ENCODE measurements around the gene EVI5L. TPM values are rescaled to one million over a fixed set of nuclear protein-coding genes. Genes with fewer than 3 reads are reported as not detected.

EVI5L gene
- total RNA-seq, 2 donors from 2014 or later, result 7.8 to 10.4 TPM

- Mint-ChIP-seq H3K9me3 (no peaks in the 10 kb centered on the region), H3K36me3 (ENCODE audit: insufficient read depth in 2 of 2) (no peaks in the 10 kb centered on the region), H3K4me1 (ENCODE audit: low read depth) (peaks cover 11% of the 10 kb centered on the region), H3K27ac (no peak overlapping the region), H3K4me3 (peak overlapping the region; percentile 49 to 78), H3K27me3 (ENCODE audit: low read depth) (peaks cover 18% of the 10 kb centered on the region)
- DNase-seq, result no peak
- peak; percentile 18 to 32 for ATAC-seq (replicated peaks in 1 of 2)
Measured at GRCh38 chr19:7861619-7862412, 31.8 kb downstream of the EVI5L start.

GRCh38 chr19:7862413-7862951 is 32.5 kb downstream of the EVI5L start:
- peaks cover 11% of the 10 kb centered on the region for H3K4me1 Mint-ChIP-seq (ENCODE audit: low read depth)
- ATAC-seq (replicated peaks in 1 of 2) (peak; percentile 68 to 76), DNase-seq (peak; percentile 84 to 86)
- H3K9me3 Mint-ChIP-seq, result no peaks in the 10 kb centered on the region
- H3K27ac Mint-ChIP-seq, result no peak overlapping the region
- H3K27me3 Mint-ChIP-seq (ENCODE audit: low read depth), result peaks cover 24% of the 10 kb centered on the region
- H3K36me3 Mint-ChIP-seq (ENCODE audit: insufficient read depth in 2 of 2), result no peaks in the 10 kb centered on the region
- peak overlapping the region; percentile 49 to 78 for H3K4me3 Mint-ChIP-seq

GRCh38 chr19:7863157-7863970 is 33.3 kb downstream of the EVI5L start:
- Mint-ChIP-seq H3K36me3 (ENCODE audit: insufficient read depth in 2 of 2) (no peaks in the 10 kb centered on the region), H3K9me3 (no peaks in the 10 kb centered on the region), H3K27me3 (ENCODE audit: low read depth) (peaks cover 28% of the 10 kb centered on the region), H3K4me1 (ENCODE audit: low read depth) (peaks cover 12% of the 10 kb centered on the region), H3K27ac (no peak overlapping the region), H3K4me3 (peak overlapping the region in 1 of 2 donors; percentile 40)
- DNase-seq, result no peak
- ATAC-seq (replicated peaks in 1 of 2), result peak in 1 of 2 donors; percentile 10

GRCh38 chr19:7863971-7864689 is 34.1 kb downstream of the EVI5L start:
- ATAC-seq (replicated peaks in 1 of 2) (no peak), DNase-seq (no peak)
- peaks cover 28% of the 10 kb centered on the region for H3K27me3 Mint-ChIP-seq (ENCODE audit: low read depth)
- H3K27ac Mint-ChIP-seq, result no peak overlapping the region
- H3K9me3 Mint-ChIP-seq, result no peaks in the 10 kb centered on the region
- H3K4me3 Mint-ChIP-seq, result peak overlapping the region in 1 of 2 donors; percentile 40
- H3K4me1 Mint-ChIP-seq (ENCODE audit: low read depth), result peaks cover 18% of the 10 kb centered on the region
- no peaks in the 10 kb centered on the region for H3K36me3 Mint-ChIP-seq (ENCODE audit: insufficient read depth in 2 of 2)

GRCh38 chr19:7864690-7865074 is 34.7 kb downstream of the EVI5L start:
- no peak for DNase-seq
- Mint-ChIP-seq H3K36me3 (ENCODE audit: insufficient read depth in 2 of 2) (no peaks in the 10 kb centered on the region), H3K27me3 (ENCODE audit: low read depth) (peaks cover 28% of the 10 kb centered on the region), H3K4me1 (ENCODE audit: low read depth) (peaks cover 18% of the 10 kb centered on the region), H3K9me3 (no peaks in the 10 kb centered on the region), H3K27ac (no peak overlapping the region), H3K4me3 (no peak overlapping the region)
- no peak for ATAC-seq (replicated peaks in 1 of 2)

- Mint-ChIP-seq H3K4me1 (ENCODE audit: low read depth) (peaks cover 24% of the 10 kb centered on the region), H3K27ac (no peak overlapping the region), H3K36me3 (ENCODE audit: insufficient read depth in 2 of 2) (no peaks in the 10 kb centered on the region), H3K4me3 (peak overlapping the region; percentile 30 to 32), H3K9me3 (no peaks in the 10 kb centered on the region), H3K27me3 (ENCODE audit: low read depth) (peaks cover 28% of the 10 kb centered on the region)
- DNase-seq (no peak), ATAC-seq (replicated peaks in 1 of 2) (no peak)
Measured at GRCh38 chr19:7865262-7865911, 35.4 kb downstream of the EVI5L start.

GRCh38 chr19:7866399-7867091 is 36.5 kb downstream of the EVI5L start:
- H3K4me3 Mint-ChIP-seq, result no peak overlapping the region
- peaks cover 34% of the 10 kb centered on the region for H3K27me3 Mint-ChIP-seq (ENCODE audit: low read depth)
- no peak overlapping the region for H3K27ac Mint-ChIP-seq
- H3K36me3 Mint-ChIP-seq (ENCODE audit: insufficient read depth in 2 of 2), result no peaks in the 10 kb centered on the region
- H3K9me3 Mint-ChIP-seq, result no peaks in the 10 kb centered on the region
- no peak for DNase-seq
- no peak for ATAC-seq (replicated peaks in 1 of 2)
- peaks cover 36% of the 10 kb centered on the region for H3K4me1 Mint-ChIP-seq (ENCODE audit: low read depth)

GRCh38 chr19:7867092-7867844 is 37.2 kb downstream of the EVI5L start:
- peaks cover 42% of the 10 kb centered on the region for H3K4me1 Mint-ChIP-seq (ENCODE audit: low read depth)
- H3K27me3 Mint-ChIP-seq (ENCODE audit: low read depth), result peaks cover 41% of the 10 kb centered on the region
- no peaks in the 10 kb centered on the region for H3K36me3 Mint-ChIP-seq (ENCODE audit: insufficient read depth in 2 of 2)
- no peak overlapping the region for H3K27ac Mint-ChIP-seq
- no peak for ATAC-seq (replicated peaks in 1 of 2)
- no peak for DNase-seq
- no peaks in the 10 kb centered on the region for H3K9me3 Mint-ChIP-seq
- no peak overlapping the region for H3K4me3 Mint-ChIP-seq

- no peak for ATAC-seq (replicated peaks in 1 of 2)
- peaks cover 46% of the 10 kb centered on the region for H3K4me1 Mint-ChIP-seq (ENCODE audit: low read depth)
- H3K27ac Mint-ChIP-seq, result no peak overlapping the region
- H3K27me3 Mint-ChIP-seq (ENCODE audit: low read depth), result peaks cover 47% of the 10 kb centered on the region
- H3K36me3 Mint-ChIP-seq (ENCODE audit: insufficient read depth in 2 of 2), result no peaks in the 10 kb centered on the region
- DNase-seq, result peak in 1 of 2 donors; percentile 62
- peak overlapping the region; percentile 83 to 84 for H3K4me3 Mint-ChIP-seq
- H3K9me3 Mint-ChIP-seq, result no peaks in the 10 kb centered on the region
Measured at GRCh38 chr19:7868326-7868670, 38.3 kb downstream of the EVI5L start.

- Mint-ChIP-seq H3K4me1 (ENCODE audit: low read depth) (peaks cover 46% of the 10 kb centered on the region), H3K27me3 (ENCODE audit: low read depth) (peaks cover 52% of the 10 kb centered on the region), H3K27ac (no peak overlapping the region), H3K4me3 (peak overlapping the region; percentile 84 to 86), H3K36me3 (ENCODE audit: insufficient read depth in 2 of 2) (no peaks in the 10 kb centered on the region), H3K9me3 (no peaks in the 10 kb centered on the region)
- DNase-seq (peak; percentile 89 to 91), ATAC-seq (replicated peaks in 1 of 2) (peak; percentile 75 to 78)
Measured at GRCh38 chr19:7868671-7869452, 38.8 kb downstream of the EVI5L start.

- ATAC-seq (replicated peaks in 1 of 2), result peak; percentile 64 to 66
- H3K27me3 Mint-ChIP-seq (ENCODE audit: low read depth), result peaks cover 48% of the 10 kb centered on the region
- H3K27ac Mint-ChIP-seq, result no peak overlapping the region
- peak; percentile 85 to 88 for DNase-seq
- H3K9me3 Mint-ChIP-seq, result no peaks in the 10 kb centered on the region
- H3K36me3 Mint-ChIP-seq (ENCODE audit: insufficient read depth in 2 of 2), result no peaks in the 10 kb centered on the region
- peak overlapping the region; percentile 80 to 86 for H3K4me3 Mint-ChIP-seq
- peaks cover 47% of the 10 kb centered on the region for H3K4me1 Mint-ChIP-seq (ENCODE audit: low read depth)
Measured at GRCh38 chr19:7869453-7869909, 39.5 kb downstream of the EVI5L start.
